PC-9 (cell line): Measurements from ENCODE around the gene USP36. TPM values are rescaled to one million over a fixed set of nuclear protein-coding genes. Genes with fewer than 3 reads are reported as not detected.

Experiments used
- BruUV-seq: library from RNA; stranded (reverse); fragments of 400-500 nt; replicated peaks from 2 replicates; lab custom pipeline; 2021; lab: Mats Ljungman, UMichigan
- CTCF ChIA-PET: fragments of 300-600 bp; sonication (Branson Sonifier 250); formaldehyde crosslinking; loops from one replicate; lab custom pipeline; 2022; ENCODE audit warnings: antibody characterized with exemption; lab: Charles Lee
- POLR2A ChIA-PET: fragments of 300-600 bp; sonication (Branson Sonifier 250); formaldehyde crosslinking; loops from one replicate; lab custom pipeline; 2022; ENCODE audit warnings: antibody characterized with exemption; ENCODE audit not compliant: unreplicated experiment; lab: Charles Lee
- DNase-seq, 2 experiments: peaks; one replicate each; pipeline versions ENCODE4 v3.0.0 to v3.0.0-alpha.2; 2015 to 2022; ENCODE audit warnings: mixed read lengths in 1 of 2
- H2AFZ ChIP-seq: fragments of 200-600 bp; sonication (generic); 2 replicates; pipeline ENCODE4 v1.8.1; 2017; ENCODE audit warnings: antibody characterized with exemption
- H3F3A ChIP-seq: fragments of 200-600 bp; sonication (generic); 2 replicates; pipeline ENCODE4 v1.8.1; 2017; ENCODE audit warnings: antibody characterized with exemption, mild to moderate bottlenecking, low read depth; ENCODE audit not compliant: insufficient read depth
- H3K27ac ChIP-seq: fragments of 200-600 bp; sonication (generic); 2 replicates; pipeline ENCODE4 v1.6.1; 2016; ENCODE audit warnings: mixed run types
- H3K27me3 ChIP-seq: fragments of 200-600 bp; sonication (generic); 2 replicates; pipeline ENCODE4 v1.6.1; 2016; ENCODE audit warnings: low read depth, mixed run types; ENCODE audit not compliant: insufficient read depth
- H3K36me3 ChIP-seq: fragments of 200-600 bp; sonication (generic); 2 replicates; pipeline ENCODE4 v1.6.1; 2016; ENCODE audit warnings: low read depth, mixed run types
- H3K4me1 ChIP-seq: fragments of 200-600 bp; sonication (generic); replicated peaks from 2 replicates; pipeline ENCODE4 v1.6.1; 2016; ENCODE audit warnings: mixed run types; ENCODE audit not compliant: insufficient read depth
- H3K4me2 ChIP-seq: fragments of 200-600 bp; sonication (generic); 2 replicates; pipeline ENCODE4 v1.6.1; 2017; ENCODE audit warnings: mixed run types
- H3K4me3 ChIP-seq: fragments of 200-600 bp; sonication (generic); 2 replicates; pipeline ENCODE4 v1.6.1; 2016; ENCODE audit warnings: mixed run types
- H3K79me2 ChIP-seq: fragments of 200-600 bp; sonication (generic); 2 replicates; pipeline ENCODE4 v1.6.1; 2017; ENCODE audit warnings: low read depth, mixed run types
- H3K9me2 ChIP-seq: fragments of 200-600 bp; sonication (generic); 2 replicates; pipeline ENCODE4 v1.8.1; 2017; ENCODE audit warnings: mild to moderate bottlenecking; ENCODE audit not compliant: insufficient read depth
- H3K9me3 ChIP-seq: fragments of 200-600 bp; sonication (generic); 2 replicates; pipeline ENCODE4 v1.8.1; 2016; ENCODE audit warnings: low read depth; ENCODE audit not compliant: insufficient read depth
- H4K20me1 ChIP-seq: fragments of 200-600 bp; sonication (generic); 2 replicates; pipeline ENCODE4 v1.8.1; 2017; ENCODE audit not compliant: insufficient read depth
- EZH2 ChIP-seq: fragments of 200-600 bp; sonication (generic); IDR thresholded peaks from 2 replicates; pipeline ENCODE4 v1.8.0; 2017; ENCODE audit warnings: antibody characterized with exemption, low read depth
- intact Hi-C: fragments of 100-400 bp; cut with micrococcal nuclease; formaldehyde crosslinking; loops from one replicate; pipeline ENCODE4 v1.10.0; 2022; ENCODE audit not compliant: unreplicated experiment
- total RNA-seq: library from RNA; stranded (reverse); gene quantifications from 2 replicates; pipeline ENCODE4 v1.2.3, GENCODE V29; 2021
- TF ChIP-seq, protein P1 (sequence below): fragments of 200-600 bp; sonication (generic); conservative IDR thresholded peaks from 2 replicates; pipeline ENCODE4 v1.6.1; 2017; ENCODE audit warnings: mixed run types, antibody characterized with exemption, mild to moderate bottlenecking, moderate library complexity

USP36 gene
- total RNA-seq, 1 experiment from 2014 or later: 46.2 TPM

DNA sequence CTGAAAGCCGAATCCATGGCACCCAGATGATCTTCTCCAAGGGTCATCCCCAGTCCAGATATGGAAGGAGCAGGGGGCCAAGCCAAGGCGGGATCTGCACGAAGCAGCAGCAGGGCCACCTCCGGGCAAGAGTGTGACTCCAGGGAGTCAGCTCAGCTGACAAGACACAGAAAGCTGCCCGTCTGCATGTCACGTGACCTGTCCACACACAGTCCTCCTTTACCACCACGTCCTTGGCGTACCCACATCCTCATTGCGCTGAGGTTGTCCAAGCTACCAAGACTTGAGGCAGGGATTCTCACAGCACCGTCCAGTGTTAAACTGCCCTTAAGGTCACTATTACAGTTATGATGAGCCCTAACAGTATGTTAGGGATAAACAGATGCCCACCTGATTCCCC, 47.2 kb downstream of the USP36 start:
- Histone ChIP-seq H3K36me3 (no peaks in the 10 kb centered on the region), H3K4me1 (no peaks in the 10 kb centered on the region), H3K27me3 (no peaks in the 10 kb centered on the region), H3K9me2 (no peaks in the 10 kb centered on the region), H4K20me1 (no peaks in the 10 kb centered on the region; the same call in 1 of the 2 replicates), H3K9me3 (no peaks in the 10 kb centered on the region), H3K4me2 (no peak overlapping the region), H3K79me2 (no peaks in the 10 kb centered on the region), H2AFZ (no peak overlapping the region), H3K27ac (no peak overlapping the region), H3F3A (no peaks in the 10 kb centered on the region), H3K4me3 (no peak overlapping the region)
- BruUV-seq: no TSS peak
- TF ChIP-seq, protein P1, sequence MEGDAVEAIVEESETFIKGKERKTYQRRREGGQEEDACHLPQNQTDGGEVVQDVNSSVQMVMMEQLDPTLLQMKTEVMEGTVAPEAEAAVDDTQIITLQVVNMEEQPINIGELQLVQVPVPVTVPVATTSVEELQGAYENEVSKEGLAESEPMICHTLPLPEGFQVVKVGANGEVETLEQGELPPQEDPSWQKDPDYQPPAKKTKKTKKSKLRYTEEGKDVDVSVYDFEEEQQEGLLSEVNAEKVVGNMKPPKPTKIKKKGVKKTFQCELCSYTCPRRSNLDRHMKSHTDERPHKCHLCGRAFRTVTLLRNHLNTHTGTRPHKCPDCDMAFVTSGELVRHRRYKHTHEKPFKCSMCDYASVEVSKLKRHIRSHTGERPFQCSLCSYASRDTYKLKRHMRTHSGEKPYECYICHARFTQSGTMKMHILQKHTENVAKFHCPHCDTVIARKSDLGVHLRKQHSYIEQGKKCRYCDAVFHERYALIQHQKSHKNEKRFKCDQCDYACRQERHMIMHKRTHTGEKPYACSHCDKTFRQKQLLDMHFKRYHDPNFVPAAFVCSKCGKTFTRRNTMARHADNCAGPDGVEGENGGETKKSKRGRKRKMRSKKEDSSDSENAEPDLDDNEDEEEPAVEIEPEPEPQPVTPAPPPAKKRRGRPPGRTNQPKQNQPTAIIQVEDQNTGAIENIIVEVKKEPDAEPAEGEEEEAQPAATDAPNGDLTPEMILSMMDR: no peak
- TF ChIP-seq EZH2: no peak
- ChIA-PET POLR2A (interaction anchor here (0.6 kb wide), 1 partner anchor 58 kb away, joined by 4 read pairs; no protein-coding TSS in a partner anchor), CTCF (no interaction called here)
- no peak for DNase-seq
- intact Hi-C loops: no loop called here

DNA sequence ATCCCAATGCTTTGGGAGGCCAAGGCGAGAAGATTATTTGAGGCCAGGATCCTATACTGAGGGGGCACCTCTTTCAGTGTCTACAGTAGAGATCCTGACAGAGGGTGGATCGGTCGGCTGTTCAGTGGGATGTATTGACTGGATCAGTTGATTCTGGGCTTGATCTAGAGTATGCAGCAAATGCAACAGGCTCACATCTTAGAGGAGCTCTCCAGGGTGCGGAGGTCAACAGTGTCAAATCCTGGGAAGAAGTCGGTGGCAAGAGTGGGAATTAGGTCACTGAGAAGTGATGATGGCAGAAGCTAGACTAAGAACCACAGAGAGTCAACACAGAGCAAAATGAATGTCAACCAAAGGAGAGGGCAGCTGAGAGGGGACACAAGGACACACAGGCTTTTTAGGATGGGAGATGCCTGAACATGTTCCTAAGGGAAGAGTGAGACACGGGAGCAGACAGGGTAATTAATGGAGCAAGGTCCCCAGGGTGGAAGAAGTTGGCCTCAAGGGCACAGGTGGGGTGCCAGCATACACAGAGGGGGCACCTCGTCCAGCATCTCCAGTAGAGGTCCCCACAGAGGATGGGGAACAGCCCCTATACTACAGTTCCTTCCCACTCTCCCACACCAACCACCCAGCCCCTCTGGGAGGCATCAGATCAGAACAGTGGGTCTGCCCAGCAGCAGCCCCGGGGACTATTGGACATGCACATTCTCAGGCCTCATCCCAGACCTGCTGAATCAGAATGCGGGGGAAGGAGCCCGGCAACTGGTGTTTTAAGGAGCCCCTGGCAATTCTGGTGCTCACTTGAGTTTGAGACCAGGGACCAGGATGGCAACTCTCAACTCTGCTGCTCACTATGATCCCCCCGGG, 48.5 kb downstream of the USP36 start:
- CTCF ChIA-PET: no interaction called here
- Histone ChIP-seq H3K4me2 (no peak overlapping the region), H3K9me2 (no peaks in the 10 kb centered on the region), H3F3A (no peaks in the 10 kb centered on the region), H3K9me3 (no peaks in the 10 kb centered on the region), H3K27ac (no peak overlapping the region), H4K20me1 (no peaks in the 10 kb centered on the region; the same call in 1 of the 2 replicates), H3K27me3 (no peaks in the 10 kb centered on the region), H2AFZ (no peak overlapping the region), H3K79me2 (no peaks in the 10 kb centered on the region), H3K4me3 (no peak overlapping the region), H3K4me1 (no peaks in the 10 kb centered on the region), H3K36me3 (no peaks in the 10 kb centered on the region)
- POLR2A ChIA-PET: no interaction called here
- DNase-seq: no peak
- intact Hi-C loops: no loop called here
- BruUV-seq: no TSS peak
- TF ChIP-seq EZH2: no peak
- TF ChIP-seq, protein P1: no peak

DNA sequence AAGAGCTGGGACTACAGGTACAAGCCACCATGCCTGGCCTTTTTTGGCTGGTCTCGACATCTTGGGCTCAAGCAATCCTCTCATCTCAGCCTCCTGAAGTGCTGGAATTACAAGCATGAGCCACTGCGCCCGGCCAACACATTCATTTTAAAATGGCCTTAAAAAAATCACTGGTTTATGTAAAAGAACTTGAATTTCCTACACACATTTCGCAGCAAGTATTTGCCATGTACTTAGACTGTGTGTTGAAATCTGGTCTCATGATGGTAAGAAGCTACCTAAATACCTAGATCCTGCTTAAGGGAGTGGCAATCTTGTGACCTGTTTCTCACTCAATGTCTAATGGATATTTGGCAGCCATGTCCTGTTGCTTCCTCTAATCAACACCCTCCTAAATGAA, 50.1 kb downstream of the USP36 start:
- no peaks in the 10 kb centered on the region for H3K36me3 ChIP-seq
- ChIA-PET CTCF (no interaction called here), POLR2A (no interaction called here)
- H3K4me1 ChIP-seq: no peaks in the 10 kb centered on the region
- H3K9me3 ChIP-seq: no peaks in the 10 kb centered on the region
- TF ChIP-seq, protein P1: no peak
- TF ChIP-seq EZH2: no peak
- no peak overlapping the region for H3K4me3 ChIP-seq
- no peak overlapping the region for H2AFZ ChIP-seq
- no peaks in the 10 kb centered on the region for H3K9me2 ChIP-seq
- H3K27ac ChIP-seq: no peak overlapping the region
- BruUV-seq: no TSS peak
- no peaks in the 10 kb centered on the region for H3K27me3 ChIP-seq
- intact Hi-C loops: no loop called here
- no peak for DNase-seq
- H4K20me1 ChIP-seq: no peaks in the 10 kb centered on the region; the same call in 1 of the 2 replicates
- no peaks in the 10 kb centered on the region for H3F3A ChIP-seq
- H3K79me2 ChIP-seq: no peaks in the 10 kb centered on the region
- no peak overlapping the region for H3K4me2 ChIP-seq
